ENCODE measurements around the gene TRIM44.

The TRIM44 gene, protein sequence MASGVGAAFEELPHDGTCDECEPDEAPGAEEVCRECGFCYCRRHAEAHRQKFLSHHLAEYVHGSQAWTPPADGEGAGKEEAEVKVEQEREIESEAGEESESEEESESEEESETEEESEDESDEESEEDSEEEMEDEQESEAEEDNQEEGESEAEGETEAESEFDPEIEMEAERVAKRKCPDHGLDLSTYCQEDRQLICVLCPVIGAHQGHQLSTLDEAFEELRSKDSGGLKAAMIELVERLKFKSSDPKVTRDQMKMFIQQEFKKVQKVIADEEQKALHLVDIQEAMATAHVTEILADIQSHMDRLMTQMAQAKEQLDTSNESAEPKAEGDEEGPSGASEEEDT

GRCh38 chr11:35662649-35663407 lies at the start of gene TRIM44:
TRIM44 (plus strand) TSS chr11:35662775; CDS start chr11:35663112, 337 bp downstream.
- FAIRE-seq = no peak

GRCh38 chr11:35614939-35615569 lies 47.5 kb upstream of the TRIM44 start:
- no peak for FAIRE-seq

- peak; percentile 95 for FAIRE-seq
These were observed 46.4 kb upstream of the TRIM44 start for GRCh38 chr11:35615921-35616900.

- no peak for FAIRE-seq
These were observed 45.3 kb upstream of the TRIM44 start for GRCh38 chr11:35617316-35617686.

- FAIRE-seq = no peak
These were observed 44.7 kb upstream of the TRIM44 start, which contains the start of gene FJX1 for GRCh38 chr11:35617687-35618496. FJX1 (plus strand) TSS chr11:35618460; CDS start chr11:35618637, 177 bp downstream.

DNA sequence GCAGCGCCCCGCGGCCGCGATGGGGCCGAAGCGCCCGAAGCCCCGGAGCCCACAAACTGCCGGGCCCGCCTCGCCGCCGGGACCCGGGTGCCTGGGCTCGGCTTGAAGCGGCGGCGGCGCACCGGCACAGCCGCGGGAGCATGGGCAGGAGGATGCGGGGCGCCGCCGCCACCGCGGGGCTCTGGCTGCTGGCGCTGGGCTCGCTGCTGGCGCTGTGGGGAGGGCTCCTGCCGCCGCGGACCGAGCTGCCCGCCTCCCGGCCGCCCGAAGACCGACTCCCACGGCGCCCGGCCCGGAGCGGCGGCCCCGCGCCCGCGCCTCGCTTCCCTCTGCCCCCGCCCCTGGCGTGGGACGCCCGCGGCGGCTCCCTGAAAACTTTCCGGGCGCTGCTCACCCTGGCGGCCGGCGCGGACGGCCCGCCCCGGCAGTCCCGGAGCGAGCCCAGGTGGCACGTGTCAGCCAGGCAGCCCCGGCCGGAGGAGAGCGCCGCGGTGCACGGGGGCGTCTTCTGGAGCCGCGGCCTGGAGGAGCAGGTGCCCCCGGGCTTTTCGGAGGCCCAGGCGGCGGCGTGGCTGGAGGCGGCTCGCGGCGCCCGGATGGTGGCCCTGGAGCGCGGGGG lies 44.0 kb upstream of the TRIM44 start:
- FAIRE-seq = no peak

- FAIRE-seq = no peak
These were observed 43.3 kb upstream of the TRIM44 start for GRCh38 chr11:35619116-35619854.

DNA sequence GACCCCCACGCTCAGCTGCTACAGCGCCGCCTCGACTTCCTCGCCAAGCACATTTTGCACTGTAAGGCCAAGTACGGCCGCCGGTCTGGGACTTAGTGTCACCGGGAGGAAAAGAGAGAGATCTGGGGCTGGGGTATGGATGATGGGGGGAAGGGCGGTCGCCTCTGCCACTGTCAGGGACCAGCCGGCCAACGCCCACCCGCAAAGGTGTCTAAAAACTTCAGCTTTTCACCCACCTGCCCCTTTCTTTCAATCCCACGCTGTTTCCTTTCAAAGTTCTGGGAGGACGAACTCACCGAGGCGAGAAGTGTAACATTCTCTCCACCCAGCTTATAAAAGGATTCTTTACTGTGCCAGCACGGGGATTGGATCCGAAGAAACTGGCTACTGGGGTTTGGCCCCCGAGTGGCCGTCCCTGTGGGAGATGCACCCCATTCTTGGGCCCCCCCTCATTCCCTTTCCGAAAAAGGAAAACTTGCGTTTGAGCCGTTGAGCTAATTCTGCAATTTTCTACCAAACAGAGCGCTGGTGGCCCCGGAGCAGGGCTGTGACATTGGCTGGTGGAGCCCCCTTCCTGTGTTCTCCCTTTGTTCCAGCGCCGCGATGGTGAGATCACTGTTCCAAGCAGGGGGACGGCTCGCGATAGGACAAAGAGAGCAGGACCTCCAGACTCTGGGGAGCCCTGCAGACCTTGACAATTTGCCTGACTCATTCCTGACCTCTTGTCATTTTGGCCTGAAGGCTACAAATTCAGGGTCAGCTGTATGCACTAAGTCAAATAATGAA lies 42.5 kb upstream of the TRIM44 start:
- FAIRE-seq = no peak

DNA sequence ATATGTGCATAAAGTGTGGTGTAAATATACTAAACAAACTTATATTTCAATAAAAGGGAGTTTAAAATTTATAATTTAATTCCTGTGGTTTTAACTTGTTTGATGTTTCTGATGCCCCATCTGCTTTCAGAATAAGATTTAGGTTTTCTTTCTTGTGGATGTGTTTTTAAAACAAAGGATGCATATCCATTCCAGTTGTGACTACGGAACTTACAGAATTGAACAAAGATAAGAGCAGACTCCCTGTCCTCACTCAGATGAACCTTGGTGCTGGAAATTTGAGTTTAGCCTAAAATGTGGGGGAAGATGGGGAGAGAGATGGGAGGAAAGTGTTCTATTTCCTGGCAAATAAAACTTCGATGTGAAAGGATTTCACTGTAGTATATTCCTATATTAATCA lies 41.8 kb upstream of the TRIM44 start:
- FAIRE-seq = no peak

DNA sequence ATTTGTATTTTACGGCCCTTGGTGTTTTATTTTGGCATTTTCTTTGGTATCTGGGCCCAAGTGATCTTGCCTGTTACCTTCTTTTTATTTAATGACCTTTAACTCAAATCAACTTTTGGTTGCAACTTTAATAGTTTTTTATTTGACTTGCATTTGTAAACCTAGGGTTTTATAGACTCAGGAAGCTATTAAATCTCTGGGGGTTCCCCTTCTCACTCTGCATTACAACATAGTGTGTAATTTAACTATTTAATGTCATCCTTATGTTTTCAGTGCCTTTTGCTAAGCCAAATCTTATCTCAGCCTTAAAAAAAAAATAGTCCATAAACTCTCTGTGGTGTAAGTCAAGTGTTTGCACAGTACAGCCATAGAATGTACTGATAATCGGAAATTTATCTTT lies 41.0 kb upstream of the TRIM44 start:
- no peak for FAIRE-seq

- FAIRE-seq = no peak
These were observed 40.5 kb upstream of the TRIM44 start for GRCh38 chr11:35622070-35622469.

DNA sequence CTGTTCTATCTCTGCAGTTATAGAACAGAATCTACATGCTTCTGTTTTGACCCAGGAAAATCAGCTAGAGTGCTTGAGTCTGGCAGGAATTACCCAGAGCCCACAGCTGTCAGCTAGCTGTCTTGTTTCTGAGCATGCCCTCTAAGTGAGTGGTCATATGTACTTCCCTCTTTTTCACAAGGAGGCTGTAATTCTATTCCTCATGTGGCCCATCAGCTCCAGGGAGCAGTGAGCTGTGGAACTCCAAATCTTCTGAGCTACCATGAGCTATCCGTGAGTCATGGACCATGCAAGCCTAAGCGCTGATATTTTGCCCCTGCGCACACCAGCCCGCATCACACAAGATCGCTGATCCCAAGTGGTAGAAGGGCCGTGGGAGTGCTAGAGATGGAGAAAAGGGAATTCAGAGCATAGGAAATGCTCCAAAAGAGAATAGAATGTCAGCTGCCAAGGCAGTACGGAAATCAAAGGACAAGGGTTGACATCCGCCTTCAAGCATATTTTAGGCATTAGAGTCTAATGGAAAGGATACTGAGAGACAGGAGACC lies 38.9 kb upstream of the TRIM44 start:
- no peak for FAIRE-seq

DNA sequence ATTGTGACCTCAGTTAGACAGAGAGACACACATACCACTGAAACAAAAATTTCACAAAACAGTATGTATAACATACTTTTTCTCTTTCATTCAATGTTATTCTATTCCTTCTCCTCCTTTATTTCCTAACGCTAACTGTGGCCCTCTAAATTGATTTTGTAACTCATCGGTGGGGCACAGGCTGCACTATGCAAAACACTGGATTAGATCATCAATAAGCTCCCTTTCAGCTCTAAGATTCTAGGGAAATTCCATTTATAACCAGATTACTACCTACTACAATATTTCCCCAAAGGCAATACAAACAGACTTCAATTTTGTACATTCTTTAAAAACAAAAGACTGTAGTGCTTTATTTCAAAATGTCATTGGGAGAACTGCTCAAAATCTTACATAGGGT lies 38.3 kb upstream of the TRIM44 start:
- no peak for FAIRE-seq

DNA sequence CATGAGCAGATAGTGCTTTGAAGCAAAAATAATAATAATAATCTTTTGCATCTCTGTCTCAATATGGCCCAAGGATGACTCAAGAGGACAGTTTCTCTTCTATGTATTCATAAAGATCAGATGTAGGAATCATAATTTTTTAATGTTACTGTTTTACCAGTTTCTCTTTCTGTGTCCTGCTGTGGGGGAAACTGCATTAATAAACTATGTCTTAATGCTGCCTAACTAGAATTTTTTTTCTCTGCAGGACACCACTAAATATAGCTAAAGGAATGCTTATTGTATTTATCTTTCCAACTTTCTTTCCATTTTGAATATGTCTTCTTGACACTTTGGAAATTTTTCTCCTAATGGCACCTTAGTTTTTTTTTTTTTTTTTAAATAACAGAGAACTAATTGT lies 37.8 kb upstream of the TRIM44 start:
- FAIRE-seq = no peak

DNA sequence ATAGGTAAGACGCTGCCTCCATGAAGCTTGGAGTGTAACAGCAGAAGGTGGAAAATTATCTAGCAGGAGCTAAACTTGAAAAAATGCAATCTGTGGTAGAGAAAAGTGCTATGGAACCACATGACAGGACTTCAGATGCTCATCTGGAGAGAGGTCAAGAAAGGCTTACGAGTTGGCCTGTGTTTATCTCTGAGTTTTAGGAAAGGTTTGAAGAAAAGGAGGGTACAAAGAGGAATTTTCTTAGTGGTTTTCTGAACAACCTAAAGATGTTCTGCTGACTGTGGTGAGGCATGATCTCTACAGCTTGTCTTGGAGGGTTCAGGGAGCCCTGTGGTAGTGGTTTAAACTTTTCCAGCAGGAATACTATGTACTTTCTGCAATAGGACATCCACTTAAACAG lies 36.1 kb upstream of the TRIM44 start:
- FAIRE-seq = no peak

- FAIRE-seq = no peak
These were observed 33.1 kb upstream of the TRIM44 start for GRCh38 chr11:35629511-35629910.

DNA sequence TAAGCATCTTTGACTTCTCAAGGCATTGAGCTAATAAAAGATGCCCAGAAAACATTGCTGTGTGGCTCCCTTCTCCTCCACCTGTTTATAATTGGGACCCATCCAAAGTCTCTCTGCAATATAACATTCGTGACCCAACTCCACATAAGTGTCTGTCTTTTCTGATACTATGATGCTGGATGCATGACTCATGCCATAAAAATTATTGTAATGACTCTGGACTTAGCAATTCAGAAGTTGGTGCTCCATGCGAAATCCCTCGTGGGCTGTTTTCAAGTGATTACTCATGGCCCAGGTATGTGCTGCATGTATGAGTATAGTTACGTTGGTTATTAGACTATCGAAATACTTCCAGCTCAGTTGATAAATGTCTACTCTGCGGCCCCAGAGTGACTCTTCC lies 32.7 kb upstream of the TRIM44 start:
- FAIRE-seq = no peak

DNA sequence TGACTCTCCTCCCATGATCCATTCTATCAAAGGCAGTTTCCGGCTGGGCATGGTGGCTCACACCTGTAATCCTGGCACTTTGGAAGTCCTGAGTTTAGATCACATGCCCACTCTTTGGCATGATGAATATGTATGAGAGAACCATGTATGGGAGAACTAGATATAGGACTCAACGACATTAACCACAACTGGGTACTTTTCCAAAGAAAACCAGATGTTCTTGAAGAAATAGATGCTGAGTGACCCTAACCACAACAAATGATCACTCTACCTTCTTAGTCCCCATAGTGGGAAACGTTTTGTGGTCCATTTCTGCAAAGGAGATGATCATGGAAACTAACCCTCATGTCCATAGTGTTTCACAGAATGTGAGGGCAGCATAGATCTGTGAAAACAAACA lies 30.7 kb upstream of the TRIM44 start:
- FAIRE-seq = no peak

DNA sequence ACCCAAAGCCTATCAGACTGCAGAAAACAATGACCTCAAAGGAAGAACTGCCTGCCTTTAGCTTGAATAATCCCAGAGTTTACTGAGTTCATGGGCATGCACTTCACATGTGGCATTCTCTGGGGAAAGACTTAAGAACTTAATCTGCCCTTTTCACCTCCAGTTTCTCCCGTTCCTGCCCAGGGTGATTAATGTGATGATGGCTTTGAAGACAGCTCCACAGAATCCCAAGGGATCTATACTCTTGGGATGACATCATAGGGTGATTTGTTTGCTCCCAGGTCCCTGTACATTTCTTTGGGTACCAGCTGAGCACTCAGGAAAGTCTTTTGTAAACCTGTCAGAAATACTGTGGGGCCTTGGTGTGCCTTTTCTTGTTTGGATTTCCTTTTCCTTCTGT lies 30.3 kb upstream of the TRIM44 start:
- FAIRE-seq = no peak

All from endometrium (tissue), 2 donors.